Loucy (cell line): ENCODE data around the gene CEP131.

Experiments
- H2AFZ ChIP-seq: fragments of 200-600 bp; sonication (generic); 2 replicates; pipeline ENCODE4 v1.6.0; 2016; ENCODE audit warnings: antibody characterized with exemption, mild to moderate bottlenecking, low read length, moderate library complexity
- H3F3A ChIP-seq: fragments of 200-600 bp; 2 replicates; pipeline ENCODE4 v1.6.0; 2016; ENCODE audit warnings: antibody characterized with exemption, low read depth, mild to moderate bottlenecking
- H3K27me3 ChIP-seq: fragments of 200-600 bp; sonication (generic); 2 replicates; pipeline ENCODE4 v1.6.1; 2014; ENCODE audit warnings: low read length, mild to moderate bottlenecking; ENCODE audit not compliant: insufficient read depth, poor library complexity, severe bottlenecking
- H3K36me3 ChIP-seq: fragments of 200-600 bp; sonication (generic); 2 replicates; pipeline ENCODE4 v1.6.1; 2016; ENCODE audit warnings: low read length; ENCODE audit not compliant: insufficient read depth
- H3K4me1 ChIP-seq: fragments of 200-600 bp; sonication (generic); 2 replicates; pipeline ENCODE4 v1.5.1; 2014; ENCODE audit warnings: low read length, mild to moderate bottlenecking; ENCODE audit not compliant: insufficient read depth, poor library complexity, severe bottlenecking
- H3K4me2 ChIP-seq: fragments of 200-600 bp; sonication (generic); 2 replicates; pipeline ENCODE4 v1.6.0; 2014; ENCODE audit warnings: antibody characterized with exemption, low read length, low read depth, mild to moderate bottlenecking; ENCODE audit not compliant: poor library complexity, severe bottlenecking
- H3K4me3 ChIP-seq: fragments of 200-600 bp; sonication (generic); 2 replicates; pipeline ENCODE4 v1.5.1; 2014; ENCODE audit warnings: low read length, mild to moderate bottlenecking, mixed read lengths; ENCODE audit not compliant: poor library complexity, severe bottlenecking
- H3K79me2 ChIP-seq: fragments of 200-600 bp; sonication (generic); 2 replicates; pipeline ENCODE4 v1.6.1; 2014; ENCODE audit warnings: low read length; ENCODE audit not compliant: insufficient read depth
- H3K9ac ChIP-seq: fragments of 200-600 bp; sonication (generic); 2 replicates; pipeline ENCODE4 v1.6.0; 2014; ENCODE audit warnings: mild to moderate bottlenecking, low read depth, low read length, moderate library complexity; ENCODE audit not compliant: poor library complexity, severe bottlenecking
- H3K9me2 ChIP-seq: fragments of 200-600 bp; sonication (generic); replicated peaks from 2 replicates; pipeline ENCODE4 v1.6.1; 2016; ENCODE audit warnings: low read depth, low read length, mixed read lengths
- H3K9me3 ChIP-seq: fragments of 200-600 bp; sonication (generic); 2 replicates; pipeline ENCODE4 v1.6.1; 2014; ENCODE audit warnings: mild to moderate bottlenecking, antibody characterized with exemption, low read length, low read depth; ENCODE audit not compliant: insufficient read depth
- H4K20me1 ChIP-seq: fragments of 200-600 bp; sonication (generic); 2 replicates; pipeline ENCODE4 v1.6.0; 2014; ENCODE audit warnings: antibody characterized with exemption, low read length, mild to moderate bottlenecking; ENCODE audit not compliant: insufficient read depth, poor library complexity, severe bottlenecking
- CTCF ChIP-seq: fragments of 200-600 bp; sonication (generic); conservative IDR thresholded peaks from 2 replicates; pipeline ENCODE4 v1.5.1; 2014; ENCODE audit warnings: mild to moderate bottlenecking, antibody characterized with exemption, low read length
- EZH2phosphoT487 ChIP-seq: fragments of 200-600 bp; IDR thresholded peaks from 2 replicates; pipeline ENCODE4 v1.6.1; 2018; ENCODE audit warnings: antibody characterized with exemption, mild to moderate bottlenecking, moderate library complexity, borderline replicate concordance

CEP131 gene

GRCh38 chr17:81263371-81264181 lies 40.8 kb upstream of the CEP131 start:
- Histone ChIP-seq H3K4me1 (no peaks in the 10 kb centered on the region), H3F3A (no peaks in the 10 kb centered on the region), H3K9me3 (no peaks in the 10 kb centered on the region), H4K20me1 (no peaks in the 10 kb centered on the region), H3K4me2 (no peak overlapping the region), H3K4me3 (no peak overlapping the region), H3K9me2 (no peaks in the 10 kb centered on the region), H3K27me3 (no peaks in the 10 kb centered on the region), H2AFZ (no peak overlapping the region), H3K36me3 (peaks cover 42% of the 10 kb centered on the region; the same call in 1 of the 2 replicates), H3K79me2 (no peaks in the 10 kb centered on the region; the same call in 1 of the 2 replicates), H3K9ac (no peak overlapping the region)
- TF ChIP-seq EZH2phosphoT487 (no peak), CTCF (no peak)

- no peaks in the 10 kb centered on the region for H3K9me2 ChIP-seq
- no peak overlapping the region for H3K4me2 ChIP-seq
- TF ChIP-seq CTCF (no peak), EZH2phosphoT487 (no peak)
- no peaks in the 10 kb centered on the region for H3K4me1 ChIP-seq
- no peaks in the 10 kb centered on the region for H3K27me3 ChIP-seq
- no peak overlapping the region for H2AFZ ChIP-seq
- H4K20me1 ChIP-seq = no peaks in the 10 kb centered on the region
- peaks cover 42% of the 10 kb centered on the region; the same call in 1 of the 2 replicates for H3K36me3 ChIP-seq
- no peaks in the 10 kb centered on the region for H3F3A ChIP-seq
- no peaks in the 10 kb centered on the region; the same call in 1 of the 2 replicates for H3K79me2 ChIP-seq
- H3K9ac ChIP-seq = no peak overlapping the region
- no peaks in the 10 kb centered on the region for H3K9me3 ChIP-seq
- H3K4me3 ChIP-seq = no peak overlapping the region
Measured at GRCh38 chr17:81261582-81262336, 39.0 kb upstream of the CEP131 start.

- TF ChIP-seq EZH2phosphoT487 = no peak
- TF ChIP-seq CTCF = no peak
- no peaks in the 10 kb centered on the region for H3F3A ChIP-seq
- no peaks in the 10 kb centered on the region for H3K4me1 ChIP-seq
- no peaks in the 10 kb centered on the region for H4K20me1 ChIP-seq
- no peaks in the 10 kb centered on the region for H3K9me2 ChIP-seq
- H3K9me3 ChIP-seq = no peaks in the 10 kb centered on the region
- H2AFZ ChIP-seq = no peak overlapping the region
- no peaks in the 10 kb centered on the region; the same call in 1 of the 2 replicates for H3K79me2 ChIP-seq
- H3K27me3 ChIP-seq = no peaks in the 10 kb centered on the region
- no peak overlapping the region for H3K4me2 ChIP-seq
- H3K36me3 ChIP-seq = peaks cover 42% of the 10 kb centered on the region; the same call in 1 of the 2 replicates
- no peak overlapping the region for H3K4me3 ChIP-seq
- H3K9ac ChIP-seq = no peak overlapping the region
Measured at GRCh38 chr17:81261096-81261495, 38.3 kb upstream of the CEP131 start.
